Hematopoietic multipotent progenitor cell (in vitro differentiated cells): ENCODE data around the gene FIGLA. TPM values are rescaled to one million over a fixed set of nuclear protein-coding genes. Genes with fewer than 3 reads are reported as not detected.
"Not testable (repeated sequence)": the region's sequence is repeated elsewhere in the genome, so short reads cannot be mapped to it uniquely, and the experiment has no call there.

Experiments used
- DNase-seq, 3 donors: peaks; one replicate each; pipeline ENCODE4 v3.0.0-alpha.2; 2011 to 2015; ENCODE audit warnings: low read depth in 2 of 3, low spot score in 2 of 3
- small RNA-seq: library from RNA; depleted of rRNA; stranded (forward); fragments of <200 nt; gene quantifications from one replicate; pipeline ENCODE3, GENCODE V24; 2012
- total RNA-seq: library from RNA; depleted of rRNA; stranded (reverse); fragments of >200 nt; gene quantifications from one replicate; pipeline ENCODE4 v1.2.3, GENCODE V29; 2012

Gene FIGLA
- total RNA-seq, 1 donor, result not detected

DNA sequence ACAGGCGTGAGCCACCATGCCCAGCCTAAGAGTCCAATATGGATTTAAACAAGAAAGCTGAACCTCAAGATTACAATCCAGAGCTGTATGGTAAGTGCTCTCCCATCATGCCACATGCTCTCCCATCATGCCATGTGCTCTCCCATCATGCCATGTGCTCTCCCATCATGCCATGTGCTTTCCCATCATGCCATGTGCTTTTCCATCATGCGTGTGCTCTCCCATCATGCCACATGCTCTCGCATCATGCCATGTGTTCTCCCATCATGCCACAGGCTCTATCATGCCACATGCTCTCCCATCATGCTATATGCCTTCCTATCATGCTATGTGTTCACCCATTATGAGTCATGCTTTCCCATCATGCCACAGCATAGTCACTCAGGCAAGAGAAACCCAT lies 43.2 kb downstream of the FIGLA start:
- DNase-seq, result no peak

DNA sequence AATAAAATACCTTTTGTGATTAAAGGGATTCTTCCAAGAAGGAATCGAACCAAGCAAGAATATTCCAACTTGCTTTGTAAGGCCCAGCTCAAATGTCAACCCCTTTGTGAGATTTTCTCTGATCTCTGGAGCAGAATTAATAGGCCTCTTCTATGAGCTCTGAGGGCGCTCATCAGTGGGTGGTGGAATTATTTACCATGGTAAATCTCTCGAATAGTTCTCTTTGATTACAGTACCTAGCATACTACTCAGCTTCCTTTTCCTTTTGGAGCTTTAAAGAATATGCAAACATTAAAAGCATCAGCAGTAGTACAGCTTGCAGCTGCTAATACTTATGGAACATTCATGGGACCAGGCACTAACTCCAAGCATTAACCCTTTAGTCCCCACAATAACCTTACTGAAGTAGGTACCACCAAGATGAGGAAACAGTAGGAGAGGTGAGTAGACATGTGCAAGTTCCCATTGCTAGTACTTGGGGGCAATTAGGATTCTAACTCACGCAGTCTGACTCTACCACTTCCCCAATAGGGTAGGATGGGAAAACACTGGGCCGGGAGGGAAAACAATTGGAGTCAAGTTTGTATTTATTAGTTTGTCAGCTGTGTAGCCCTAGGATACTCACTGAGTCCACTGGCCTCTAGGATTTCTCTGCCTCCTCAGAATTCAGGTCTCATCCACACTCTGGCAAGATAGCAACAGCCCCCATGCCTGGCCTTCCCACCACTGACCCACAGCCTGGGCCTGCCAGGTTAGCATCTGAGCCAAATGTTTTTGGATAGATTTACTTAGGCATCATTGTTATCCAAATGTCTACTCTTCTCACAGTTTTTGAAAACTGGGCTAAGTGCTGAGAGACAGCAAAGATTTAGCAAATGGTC lies 44.1 kb downstream of the FIGLA start:
- DNase-seq, result no peak

DNA sequence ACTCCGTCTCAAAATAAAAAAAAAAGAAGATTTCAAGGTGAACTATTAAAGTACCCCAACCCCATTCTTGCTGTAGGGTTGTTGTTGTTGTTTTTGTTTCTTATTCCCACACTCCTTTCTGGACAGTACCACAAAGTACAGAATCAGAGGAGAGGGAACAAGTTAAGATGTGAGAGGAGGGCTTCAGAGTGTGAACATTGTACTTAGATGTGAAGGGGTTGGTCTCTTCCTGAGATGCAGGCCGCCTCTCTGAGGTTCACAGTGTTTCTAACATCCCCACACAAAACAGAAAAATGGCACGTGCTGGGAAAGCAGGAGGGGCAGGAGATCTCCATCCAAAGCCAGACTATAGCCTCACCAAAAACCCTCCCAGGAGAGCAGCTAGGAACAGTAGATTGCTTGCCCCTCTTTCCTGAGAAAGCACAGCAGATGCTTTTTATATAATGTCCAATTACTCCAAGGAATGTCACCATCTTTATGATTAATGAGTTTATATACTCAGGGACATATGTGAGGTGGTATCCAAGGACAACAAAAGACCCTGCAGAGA lies 45.1 kb downstream of the FIGLA start:
- no peak for DNase-seq

DNA sequence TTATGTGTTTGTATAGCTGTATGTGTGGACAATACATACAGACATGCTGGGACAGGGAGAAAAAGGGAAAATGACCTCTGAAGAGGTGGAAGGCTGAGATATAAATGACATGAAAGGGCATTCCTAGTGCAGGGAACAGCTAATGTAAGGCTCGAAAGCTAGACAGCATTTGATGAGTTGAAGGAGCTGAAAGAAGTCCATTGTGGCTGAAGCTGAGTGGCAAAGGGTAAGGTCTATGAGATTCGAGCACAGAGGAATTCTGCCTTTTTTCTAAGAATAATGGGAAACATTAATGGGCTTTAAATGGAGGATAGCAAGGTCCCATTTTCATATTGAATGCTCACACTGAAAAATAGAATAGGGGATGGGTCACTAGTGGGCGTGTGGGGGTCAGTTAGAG lies 46.0 kb downstream of the FIGLA start:
- DNase-seq, result no peak

DNA sequence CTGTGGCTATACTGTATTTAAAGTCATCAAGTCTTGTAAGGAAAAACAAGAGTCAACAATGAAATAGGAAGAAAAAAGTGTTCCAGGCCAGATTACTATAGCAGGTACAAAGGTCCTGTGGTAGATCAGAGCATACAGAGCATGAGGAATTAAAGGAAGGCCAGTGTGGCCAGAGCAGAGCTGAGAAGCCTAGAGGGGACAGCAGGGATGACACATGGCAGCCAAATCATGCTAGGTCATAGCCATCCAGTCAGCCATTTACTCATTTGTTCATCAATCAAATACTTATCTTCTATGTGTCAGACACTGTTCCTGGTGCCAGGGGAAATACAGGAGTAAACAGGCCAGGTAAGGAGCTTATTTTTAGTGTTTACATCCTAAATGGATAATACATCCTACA lies 46.8 kb downstream of the FIGLA start:
- DNase-seq, result no peak

DNA sequence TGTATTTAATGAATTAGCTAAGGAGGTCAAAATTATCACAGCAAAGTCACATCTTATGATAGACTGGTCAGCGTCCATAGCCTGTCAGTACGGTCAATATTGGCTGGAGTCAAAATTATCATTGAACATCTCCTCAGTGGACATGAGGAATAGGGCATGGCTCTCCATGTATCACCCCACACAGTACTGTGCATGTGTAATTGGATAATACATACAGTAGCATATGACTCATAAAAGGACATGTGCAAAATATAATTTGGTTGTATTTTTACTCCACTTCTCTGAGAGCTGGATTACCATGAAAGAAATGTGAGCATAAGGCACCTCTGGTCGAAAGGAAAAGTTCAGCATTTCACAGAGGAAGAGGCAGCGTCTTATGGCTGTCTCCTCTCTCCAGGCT lies 47.4 kb downstream of the FIGLA start:
- DNase-seq, result no peak

DNA sequence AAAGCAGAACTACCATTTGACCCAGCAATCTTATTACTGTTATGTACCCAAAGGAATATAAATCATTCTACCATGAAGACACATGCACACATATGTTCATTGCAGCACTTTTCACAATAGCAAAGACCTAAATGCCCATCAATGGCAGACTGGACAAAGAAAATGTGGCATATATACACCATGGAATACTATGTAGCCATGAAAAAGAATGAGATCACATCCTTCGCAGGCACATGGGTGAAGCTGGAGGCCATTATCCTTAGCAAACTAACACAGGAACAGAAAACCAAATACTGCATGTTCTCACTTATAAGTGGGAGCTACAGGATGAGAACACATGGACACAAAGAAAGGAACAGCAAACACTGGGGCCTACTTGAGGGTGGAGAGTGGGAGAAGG lies 51.0 kb downstream of the FIGLA start:
- DNase-seq, result not testable (repeated sequence)

DNA sequence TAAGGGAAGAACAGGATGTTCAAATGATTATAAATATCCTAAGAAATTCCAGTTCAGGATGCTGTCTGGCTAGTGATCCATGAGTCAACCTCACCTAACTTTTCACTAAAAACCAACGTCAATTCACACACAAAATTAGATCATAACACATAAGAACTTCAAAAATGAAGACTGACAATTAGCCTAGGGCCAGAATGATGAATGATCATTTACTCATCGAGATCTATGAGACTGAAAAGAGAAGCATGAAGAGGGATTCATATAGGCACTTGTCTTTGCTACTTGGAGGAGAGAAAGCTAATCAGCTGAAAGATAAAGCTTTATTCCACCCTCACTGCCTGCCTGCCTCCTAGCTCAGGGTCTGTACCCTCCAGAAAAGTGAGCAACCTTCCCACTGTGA lies 52.3 kb downstream of the FIGLA start:
- no peak for DNase-seq

DNA sequence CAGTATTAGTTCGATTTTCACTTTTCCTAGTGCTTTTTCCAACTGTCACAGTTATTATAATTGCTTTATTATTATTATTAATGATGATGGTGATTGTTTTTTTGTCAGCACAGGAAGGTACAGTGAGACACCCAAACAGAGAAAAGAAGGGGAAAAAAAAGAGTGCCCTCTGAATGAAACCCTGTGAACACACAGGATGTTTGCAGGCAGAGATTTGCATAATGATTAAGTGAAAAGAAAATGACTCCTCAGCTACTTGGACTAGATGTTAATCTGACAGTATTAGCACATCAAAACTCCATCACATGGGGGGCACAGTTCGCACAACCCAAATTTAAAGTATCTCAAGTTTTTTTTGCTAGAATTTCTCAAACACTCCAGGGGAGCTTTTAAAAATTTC lies 55.4 kb downstream of the FIGLA start:
- no peak for DNase-seq

DNA sequence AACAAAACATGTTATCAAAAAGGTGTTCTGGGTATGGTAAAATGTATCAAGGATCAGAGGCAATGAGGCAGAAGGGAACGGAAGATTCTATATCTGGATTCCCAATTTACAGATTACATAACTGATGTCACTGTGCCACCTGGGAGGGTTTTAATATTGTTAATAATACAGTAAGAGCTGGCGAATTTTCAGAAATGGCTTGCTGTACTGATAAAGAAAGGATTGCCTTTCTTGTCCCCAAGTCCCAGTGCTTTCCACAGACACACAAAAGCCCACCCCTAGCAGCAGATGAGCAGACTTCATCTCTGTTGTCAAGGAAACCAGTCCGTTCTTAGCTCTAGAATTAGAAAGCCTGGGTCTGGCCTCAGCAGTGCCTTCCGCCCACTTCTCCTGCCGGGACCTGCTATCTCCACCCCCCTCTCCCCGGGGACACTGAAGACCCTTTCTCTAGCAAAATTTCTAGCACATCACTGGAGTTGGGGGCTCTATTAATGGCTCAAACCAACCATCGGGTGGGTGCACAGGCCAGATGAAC lies 56.7 kb downstream of the FIGLA start:
- no peak for DNase-seq

DNA sequence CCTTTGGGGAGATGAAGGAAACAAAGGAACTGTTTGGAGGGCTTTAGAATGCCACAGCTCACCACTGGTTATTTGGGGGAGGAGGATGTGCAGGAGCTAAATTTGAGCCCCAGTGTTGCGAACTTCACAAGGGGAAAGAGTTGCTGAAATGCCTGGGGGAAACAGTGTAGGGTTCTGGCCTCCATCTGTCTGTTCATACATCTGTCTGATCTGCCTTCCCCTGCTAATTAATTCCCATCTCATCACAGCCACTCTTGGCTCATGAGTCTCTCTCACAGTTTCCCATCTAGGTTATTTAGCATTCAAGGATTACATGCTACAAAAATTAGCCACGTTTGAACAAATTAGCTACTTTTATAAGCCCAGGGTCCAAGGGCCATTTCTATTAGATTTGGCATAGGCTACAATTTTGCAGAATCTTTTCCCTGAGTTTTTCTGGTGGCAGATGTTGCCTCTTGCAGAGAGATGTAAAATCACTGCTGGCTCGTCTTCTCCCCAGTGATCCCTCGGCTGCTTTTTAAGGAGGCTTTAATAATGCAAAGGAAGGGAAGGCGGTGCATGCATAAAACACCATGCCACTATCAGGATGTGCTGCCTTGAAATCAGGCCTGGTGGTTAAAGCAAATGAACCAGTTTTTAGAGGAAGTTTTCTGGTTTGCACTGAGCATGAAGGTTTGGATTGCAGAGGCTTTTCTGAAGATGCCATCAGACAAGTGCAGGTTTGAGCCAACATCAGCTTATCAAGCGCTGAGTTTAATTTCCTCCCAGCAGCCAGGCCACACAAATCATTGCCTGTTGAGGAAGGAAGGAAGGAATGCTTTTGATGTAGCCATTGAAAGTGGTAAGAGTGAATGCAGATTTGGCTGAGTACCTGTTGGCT lies 57.4 kb downstream of the FIGLA start:
- no peak for DNase-seq

DNA sequence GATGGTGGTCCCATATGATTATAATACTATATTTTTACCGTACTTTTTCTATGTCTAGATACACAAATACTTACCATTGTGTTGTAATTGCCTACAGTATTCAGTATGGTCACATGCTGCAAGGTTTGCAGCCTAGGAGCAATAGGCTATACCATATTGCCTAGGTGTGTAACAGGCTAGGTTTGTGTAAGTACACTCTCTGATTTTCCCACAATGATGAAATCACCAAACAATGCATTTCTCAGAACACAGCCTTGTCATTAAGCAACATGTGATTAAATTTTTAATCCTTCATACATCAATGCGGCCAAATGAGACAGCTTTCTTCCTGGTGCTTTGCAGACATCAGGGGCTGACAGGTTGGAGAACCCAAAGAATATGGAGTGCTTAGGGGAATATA lies 59.7 kb downstream of the FIGLA start:
- DNase-seq, result no peak

DNA sequence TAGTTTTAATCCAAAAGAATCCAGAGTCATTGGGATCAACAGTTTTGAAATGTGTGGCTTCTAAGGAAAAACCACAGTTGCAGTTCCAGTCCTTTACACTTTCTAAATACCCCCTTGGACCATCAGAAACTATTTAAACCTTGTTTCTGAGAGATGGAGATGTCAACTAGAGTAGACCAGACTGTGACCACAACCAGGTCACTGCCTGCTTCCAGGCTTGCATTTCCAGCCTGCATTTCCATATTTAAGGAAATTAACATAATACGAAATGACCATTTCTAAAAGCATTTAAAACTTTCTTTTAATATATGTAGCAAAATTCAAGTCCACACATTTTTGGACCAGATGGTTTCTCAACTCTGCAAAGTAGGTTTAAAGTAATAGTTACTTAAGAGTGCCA lies 60.8 kb downstream of the FIGLA start:
- DNase-seq, result no peak

DNA sequence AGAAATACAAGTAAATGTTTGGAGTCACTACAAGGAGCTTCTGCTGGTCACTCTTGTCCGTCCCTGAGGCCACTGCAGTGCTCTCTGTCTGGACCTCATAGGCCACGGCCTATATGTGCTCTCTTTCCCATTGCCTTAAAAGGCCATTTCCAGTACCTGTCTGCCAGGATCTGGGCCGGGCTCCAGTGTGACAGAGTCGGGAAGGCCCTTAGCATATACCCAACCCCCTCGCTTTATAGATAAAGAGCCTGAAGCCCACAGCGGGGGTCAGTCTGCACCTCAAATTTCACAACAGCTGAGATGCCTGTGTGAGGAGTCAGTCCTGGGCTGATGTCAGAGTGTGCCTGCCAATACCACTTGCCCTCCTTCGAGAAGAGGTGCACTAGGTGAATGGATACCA lies 62.3 kb downstream of the FIGLA start:
- no peak for DNase-seq

Small RNA genes within 50 kb of the gene (small RNA-seq; reads per million reads assigned to genes)
- not detected for gene HMGN2P21

Other genes starting within 250 kb of the FIGLA start
- gene TGFA, start 236.8 kb downstream of the FIGLA start, total RNA-seq, result 0.27 TPM
- gene ADD2, start 22.4 kb downstream of the FIGLA start, total RNA-seq, result 4.3 TPM
- gene CLEC4F, start 30.0 kb upstream of the FIGLA start, total RNA-seq, result not detected
- not detected for gene CD207, start 45.2 kb upstream of the FIGLA start, total RNA-seq
- not detected for gene VAX2, start 109.9 kb upstream of the FIGLA start, total RNA-seq
- gene ATP6V1B1, start 145.3 kb upstream of the FIGLA start, total RNA-seq, result not detected
- 1.9 TPM for gene ANKRD53, start 188.0 kb upstream of the FIGLA start, total RNA-seq
- 18.9 TPM for gene TEX261, start 204.2 kb upstream of the FIGLA start, total RNA-seq